GM10266 (cell line): ENCODE data around the gene UBXN1.

Experiments
- DNase-seq: peaks from one replicate; pipeline ENCODE4 v3.0.0; 2012; ENCODE audit errors: extremely low spot score
- TF ChIP-seq, protein P1 (sequence below): IDR thresholded peaks from 2 replicates; pipeline ENCODE4 v1.5.1; 2012; ENCODE audit warnings: mild to moderate bottlenecking, low read depth; ENCODE audit not compliant: control insufficient read depth, insufficient read depth; ENCODE audit errors: missing control alignments

UBXN1 gene

DNA sequence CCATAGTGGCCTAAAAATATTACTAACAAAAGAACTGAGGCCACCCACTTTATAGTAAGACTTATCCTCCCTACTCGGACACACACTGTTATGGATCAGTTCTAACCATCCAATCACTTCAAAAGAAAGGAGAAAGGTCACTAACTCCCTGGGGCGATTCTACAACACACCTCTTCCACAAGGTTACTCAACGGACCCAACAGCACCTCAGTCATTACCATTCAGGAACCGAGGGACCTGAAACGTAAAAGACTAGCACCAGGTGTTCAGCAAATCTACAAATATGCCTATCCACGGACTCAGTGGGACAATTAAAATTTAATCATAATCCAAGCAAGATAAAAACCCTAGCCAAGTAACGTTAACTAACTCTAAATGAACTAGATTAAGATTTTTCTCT lies 46.8 kb upstream of the UBXN1 start:
- TF ChIP-seq, protein P1, sequence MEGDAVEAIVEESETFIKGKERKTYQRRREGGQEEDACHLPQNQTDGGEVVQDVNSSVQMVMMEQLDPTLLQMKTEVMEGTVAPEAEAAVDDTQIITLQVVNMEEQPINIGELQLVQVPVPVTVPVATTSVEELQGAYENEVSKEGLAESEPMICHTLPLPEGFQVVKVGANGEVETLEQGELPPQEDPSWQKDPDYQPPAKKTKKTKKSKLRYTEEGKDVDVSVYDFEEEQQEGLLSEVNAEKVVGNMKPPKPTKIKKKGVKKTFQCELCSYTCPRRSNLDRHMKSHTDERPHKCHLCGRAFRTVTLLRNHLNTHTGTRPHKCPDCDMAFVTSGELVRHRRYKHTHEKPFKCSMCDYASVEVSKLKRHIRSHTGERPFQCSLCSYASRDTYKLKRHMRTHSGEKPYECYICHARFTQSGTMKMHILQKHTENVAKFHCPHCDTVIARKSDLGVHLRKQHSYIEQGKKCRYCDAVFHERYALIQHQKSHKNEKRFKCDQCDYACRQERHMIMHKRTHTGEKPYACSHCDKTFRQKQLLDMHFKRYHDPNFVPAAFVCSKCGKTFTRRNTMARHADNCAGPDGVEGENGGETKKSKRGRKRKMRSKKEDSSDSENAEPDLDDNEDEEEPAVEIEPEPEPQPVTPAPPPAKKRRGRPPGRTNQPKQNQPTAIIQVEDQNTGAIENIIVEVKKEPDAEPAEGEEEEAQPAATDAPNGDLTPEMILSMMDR: no peak

DNA sequence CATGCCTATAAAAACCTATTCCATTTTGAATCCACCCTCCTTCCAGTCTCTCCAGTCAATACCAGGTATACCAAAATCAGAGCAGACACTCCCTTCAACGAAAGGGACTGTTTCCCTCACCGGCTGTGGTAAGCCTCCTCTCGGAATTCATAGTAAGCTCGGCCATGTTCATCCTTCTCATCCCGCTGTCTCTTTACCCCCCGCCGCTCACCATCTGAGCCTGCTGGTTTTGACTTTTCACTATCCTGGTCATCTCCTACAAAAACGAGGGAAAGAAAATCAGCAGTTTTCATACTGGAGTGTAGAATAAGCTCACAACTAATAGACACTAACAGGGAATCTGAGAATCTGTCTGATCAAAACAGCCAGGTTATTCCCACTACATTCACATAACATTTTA lies 45.3 kb upstream of the UBXN1 start:
- TF ChIP-seq, protein P1: no peak
- DNase-seq: no peak

More for the DNA sequence above, 46.8 kb upstream of the UBXN1 start:
- no peak for DNase-seq

DNA sequence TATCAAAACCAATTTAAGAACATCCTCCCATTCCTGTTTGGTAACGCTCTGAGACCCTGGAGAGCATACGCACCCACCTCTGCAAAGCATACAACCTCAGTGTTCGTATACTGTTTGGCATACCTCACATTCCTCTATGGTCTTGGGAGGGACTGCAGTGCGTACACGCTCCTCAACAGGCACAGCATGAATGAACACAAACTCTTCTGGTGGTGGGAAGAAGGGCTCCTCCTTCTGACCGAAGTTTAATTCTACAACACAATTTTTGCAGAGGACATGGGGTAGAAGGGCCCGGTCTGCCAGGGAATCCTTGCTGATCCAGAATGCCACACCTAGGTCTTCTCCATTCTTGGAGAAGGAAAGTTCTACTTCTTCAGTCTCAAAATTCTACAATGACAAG lies 43.1 kb upstream of the UBXN1 start:
- TF ChIP-seq, protein P1: no peak
- no peak for DNase-seq

DNA sequence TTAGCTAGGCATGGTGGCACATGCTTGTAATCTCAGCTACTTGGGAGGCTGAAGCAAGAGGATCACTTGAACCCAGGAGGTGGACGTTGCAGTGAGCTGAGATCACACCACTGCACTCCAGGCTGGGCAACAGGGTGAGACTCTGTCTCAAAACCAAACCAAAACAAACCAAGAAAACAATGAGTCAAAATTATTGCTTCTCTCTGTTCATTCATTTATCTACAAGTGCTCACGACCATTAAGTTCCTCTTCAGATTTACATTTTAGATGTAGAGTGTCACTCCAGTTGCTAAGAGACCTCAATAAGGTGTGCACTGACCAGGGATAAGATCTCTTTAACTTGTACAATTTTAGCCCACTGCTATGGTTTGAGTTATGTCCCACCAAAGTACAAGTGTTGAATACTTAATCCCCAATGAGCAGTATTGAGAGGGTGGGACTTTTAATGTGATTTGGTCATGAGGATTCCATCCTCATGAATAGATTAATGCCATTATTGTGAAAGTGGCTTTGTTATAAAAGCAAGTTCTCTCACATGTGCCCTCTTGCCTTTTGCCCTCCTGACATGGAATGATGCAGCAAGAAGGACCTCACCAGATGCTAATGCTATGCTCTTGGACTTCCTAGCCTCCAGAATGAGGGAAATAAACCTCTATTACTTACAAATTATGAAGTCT lies 40.6 kb upstream of the UBXN1 start:
- DNase-seq: no peak
- TF ChIP-seq, protein P1: no peak

DNA sequence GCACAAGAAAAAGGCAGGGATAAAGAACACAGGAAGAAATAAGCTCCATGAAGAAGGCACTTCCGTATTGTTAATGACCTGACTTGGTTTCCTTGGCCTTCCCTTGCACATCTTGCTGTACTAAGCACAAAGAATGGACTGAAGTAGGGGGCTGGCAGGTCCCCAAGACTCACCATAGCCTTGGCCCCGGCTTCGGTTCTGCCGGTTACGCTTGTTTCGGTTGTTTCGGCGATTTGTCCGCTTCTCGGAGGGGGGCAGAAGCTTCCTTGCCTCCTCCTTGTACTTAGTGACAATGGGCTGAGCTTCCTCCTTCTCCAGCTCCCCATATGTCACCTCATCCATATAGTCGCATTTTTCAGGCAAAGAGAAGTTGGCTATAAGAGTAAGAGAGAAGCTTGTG lies 37.9 kb upstream of the UBXN1 start:
- TF ChIP-seq, protein P1: no peak
- no peak for DNase-seq

DNA sequence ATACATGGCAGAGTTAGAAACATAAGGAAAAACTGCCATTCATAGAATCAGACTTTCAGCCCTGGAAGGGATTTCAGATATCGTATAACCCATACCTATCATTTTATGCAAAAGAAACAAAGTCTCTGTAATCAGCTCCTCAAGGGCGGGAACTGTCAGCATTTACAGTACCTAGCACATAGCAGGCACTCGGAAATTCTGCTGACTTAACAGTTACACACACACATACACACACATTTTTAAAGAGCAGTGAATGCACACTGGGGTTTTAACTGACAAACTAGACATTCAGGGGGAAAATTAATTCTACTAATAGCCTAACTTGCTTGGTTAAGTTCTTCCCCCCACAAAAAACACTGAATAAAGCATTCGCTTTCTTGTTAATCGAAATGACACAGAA lies 37.3 kb upstream of the UBXN1 start:
- DNase-seq: no peak
- TF ChIP-seq, protein P1: no peak
